ENCODE results near the gene MMP24OS.
"Not testable (repeated sequence)": the region's sequence is repeated elsewhere in the genome, so short reads cannot be mapped to it uniquely, and the experiment has no call there.

MMP24OS gene

GRCh38 chr20:35277531-35278395, at the start of gene MMP24OS:
MMP24OS (minus strand) TSS chr20:35278122; CDS start chr20:35277929, 193 bp downstream.
- DNase-seq = peak; percentile 87 to 92

GRCh38 chr20:35327074-35327976, 49.4 kb upstream of the MMP24OS start:
- DNase-seq = no peak

- no peak for DNase-seq
These were observed 48.8 kb upstream of the MMP24OS start for GRCh38 chr20:35326740-35327073.

- no peak for DNase-seq
These were observed 48.3 kb upstream of the MMP24OS start for GRCh38 chr20:35326021-35326739.

GRCh38 chr20:35325401-35325800, 47.5 kb upstream of the MMP24OS start:
- DNase-seq = no peak

- no peak for DNase-seq
These were observed 42.6 kb upstream of the MMP24OS start for GRCh38 chr20:35320396-35321126.

- no peak for DNase-seq
These were observed 41.9 kb upstream of the MMP24OS start for GRCh38 chr20:35319871-35320197.

GRCh38 chr20:35319192-35319870, 41.4 kb upstream of the MMP24OS start:
- DNase-seq = no peak

- DNase-seq = no peak
These were observed 40.7 kb upstream of the MMP24OS start for GRCh38 chr20:35318502-35319157.

- no peak for DNase-seq
These were observed 39.7 kb upstream of the MMP24OS start for GRCh38 chr20:35317416-35318210.

- no peak for DNase-seq
These were observed 38.2 kb upstream of the MMP24OS start for GRCh38 chr20:35316086-35316485.

- DNase-seq = not testable (repeated sequence)
These were observed 37.7 kb upstream of the MMP24OS start for GRCh38 chr20:35315632-35316020.

GRCh38 chr20:35314816-35315631, 37.1 kb upstream of the MMP24OS start:
- no peak for DNase-seq

GRCh38 chr20:35312318-35312717, 34.4 kb upstream of the MMP24OS start:
- DNase-seq = no peak

- DNase-seq = no peak
These were observed 33.9 kb upstream of the MMP24OS start for GRCh38 chr20:35311822-35312221.

GRCh38 chr20:35311409-35311808, 33.5 kb upstream of the MMP24OS start:
- DNase-seq = peak; percentile 74 to 81

- no peak for DNase-seq
These were observed 30.0 kb upstream of the MMP24OS start for GRCh38 chr20:35307666-35308653.

- peak; percentile 31 to 38 for DNase-seq
These were observed 29.1 kb upstream of the MMP24OS start for GRCh38 chr20:35306931-35307517.
